Activated naive CD4-positive, alpha-beta T cell treated with anti-CD3 and anti-CD28 coated beads, Interleukin-2, amount 50 U/mL, for 16 hours (primary cell): ENCODE measurements around the gene GIGYF1.
A peak's percentile ranks its signal among the peaks of the same experiment; 100 is the strongest.
"Not testable (repeated sequence)": the region's sequence is repeated elsewhere in the genome, so short reads cannot be mapped to it uniquely, and the experiment has no call there.

Source experiments
- DNase-seq: peaks from one replicate; pipeline ENCODE4 v3.0.0-alpha.2; 2020

GIGYF1 gene

GRCh38 chr7:100694098-100694745 lies at the start of gene GIGYF1:
Gene GIGYF1 (minus strand): TSS chr7:100694250. CDS start chr7:100688238, 6,012 bp downstream.
- peak; percentile 76 for DNase-seq

DNA sequence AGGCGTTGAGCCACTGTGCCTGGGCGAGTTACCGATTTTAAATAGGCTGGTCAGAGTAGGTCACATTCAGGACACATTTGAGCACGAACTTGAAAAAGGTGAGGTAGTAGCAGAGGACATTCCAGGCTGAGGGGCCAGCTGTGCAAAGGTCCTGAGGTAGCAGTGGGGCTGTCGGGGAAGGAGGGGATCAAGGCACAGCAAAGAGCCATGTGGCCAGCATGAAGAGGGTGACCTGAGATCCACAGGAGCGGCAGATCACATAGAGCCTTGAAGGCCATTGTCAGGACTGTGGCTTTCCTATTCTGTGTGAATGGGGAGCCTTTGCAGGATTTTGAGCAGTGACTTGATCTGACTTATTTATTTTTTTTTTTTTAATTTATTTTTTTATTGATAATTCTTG lies 45.9 kb upstream of the GIGYF1 start:
- DNase-seq: no peak

DNA sequence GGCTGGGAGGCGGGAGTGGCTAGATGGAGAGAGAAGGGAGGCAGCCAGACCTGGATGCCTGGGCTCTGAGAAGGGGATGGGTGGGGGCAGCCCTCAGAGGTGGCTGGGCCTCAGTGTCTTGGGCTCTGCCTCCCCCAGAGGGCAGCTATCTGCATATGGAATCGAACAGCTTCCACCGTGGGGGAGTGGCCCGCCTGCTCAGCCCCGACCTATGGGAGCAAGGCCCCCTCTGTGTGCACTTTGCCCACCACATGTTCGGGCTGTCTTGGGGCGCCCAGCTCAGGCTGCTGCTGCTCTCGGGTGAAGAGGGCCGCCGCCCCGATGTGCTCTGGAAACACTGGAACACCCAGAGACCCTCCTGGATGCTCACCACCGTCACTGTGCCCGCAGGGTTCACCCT lies 42.6 kb upstream of the GIGYF1 start:
- no peak for DNase-seq

DNA sequence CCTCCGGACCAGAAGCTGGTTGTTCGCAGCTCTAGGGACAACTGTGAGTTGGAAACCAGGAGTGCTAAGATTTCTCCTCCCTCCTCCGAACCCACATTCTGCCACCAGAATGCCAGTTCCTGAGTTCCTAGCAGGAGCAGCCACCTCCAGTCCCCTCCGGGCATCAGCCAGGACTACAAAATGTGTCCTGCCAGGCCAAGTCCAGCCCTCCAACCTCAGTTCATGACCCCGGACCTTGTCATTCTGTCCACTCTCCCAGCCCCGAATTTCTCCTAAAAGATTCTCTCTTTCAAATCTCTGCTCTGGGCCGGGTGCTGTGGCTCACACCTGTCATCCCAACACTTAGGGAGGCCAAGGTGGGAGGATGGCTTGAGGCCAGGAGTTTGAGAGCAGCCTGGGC lies 41.7 kb upstream of the GIGYF1 start:
- DNase-seq: no peak

DNA sequence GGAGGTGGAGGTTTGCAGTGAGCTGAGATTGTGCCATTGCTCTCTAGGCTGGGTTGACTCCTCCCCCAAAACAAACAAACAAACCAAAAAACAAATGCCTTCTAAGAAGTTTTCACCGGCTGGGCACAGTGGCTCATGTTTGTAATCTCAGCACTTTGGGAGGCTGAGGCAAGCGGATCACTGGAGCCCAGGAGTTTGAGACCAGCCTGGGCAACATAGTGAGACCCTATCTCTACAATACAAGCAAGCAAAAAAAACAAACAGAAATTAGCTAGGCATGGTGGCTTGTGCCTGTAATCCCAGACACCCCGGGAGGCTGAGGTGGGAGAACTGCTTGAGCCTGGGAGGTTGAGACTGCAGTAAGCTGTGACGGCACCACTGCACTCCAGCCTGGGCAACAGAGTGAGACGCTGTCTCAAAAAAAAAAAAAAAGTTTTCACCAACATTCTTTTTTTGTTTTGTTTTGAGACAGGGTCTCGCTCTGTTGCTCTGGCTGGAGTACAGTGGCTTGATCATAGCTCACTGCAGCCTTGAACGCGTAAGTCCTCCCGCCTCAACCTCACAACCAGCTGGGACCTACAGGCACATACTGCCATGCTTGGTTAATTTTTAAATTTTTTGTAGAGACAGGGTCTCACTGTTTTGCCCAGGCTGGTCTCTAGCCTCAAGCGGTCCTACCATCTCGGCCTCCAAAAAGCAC lies 38.0 kb upstream of the GIGYF1 start:
- DNase-seq: no peak

DNA sequence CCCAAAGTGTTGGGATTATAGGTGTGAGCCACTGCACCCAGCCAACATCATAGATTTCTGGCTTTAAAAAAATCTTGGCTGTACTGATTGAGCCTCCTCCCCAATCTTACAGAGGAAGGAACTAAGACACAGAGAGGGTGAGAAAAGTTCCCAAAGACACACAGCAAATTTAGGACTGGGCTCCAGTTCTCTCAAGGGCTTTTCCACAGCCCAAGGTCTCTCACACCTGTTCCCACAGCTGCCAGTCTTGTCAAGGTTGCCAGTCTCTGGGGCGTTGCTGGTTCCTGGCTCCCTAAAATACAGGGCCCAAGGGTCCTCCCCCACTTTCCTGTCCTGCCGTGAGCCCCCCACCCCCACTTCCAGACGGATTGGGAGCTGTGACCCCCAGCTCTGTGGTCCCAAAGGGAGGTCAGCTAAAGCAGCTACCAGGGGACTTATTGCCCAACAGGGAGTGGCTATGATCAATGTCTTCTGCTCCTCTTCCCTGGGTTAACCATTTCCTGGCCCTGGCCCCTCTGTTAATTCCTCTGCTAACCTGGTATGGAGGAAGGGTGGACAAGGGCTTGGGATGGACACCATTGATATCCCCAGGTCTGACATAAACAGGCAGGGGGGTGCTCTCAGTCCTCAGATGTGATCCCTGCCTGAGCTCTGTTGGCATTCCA lies 36.2 kb upstream of the GIGYF1 start:
- DNase-seq: no peak

- no peak for DNase-seq
Observed at GRCh38 chr7:100728196-100728595, 34.1 kb upstream of the GIGYF1 start.

- no peak for DNase-seq
Observed at GRCh38 chr7:100726996-100727761, 33.1 kb upstream of the GIGYF1 start.

GRCh38 chr7:100724364-100724763 lies 30.3 kb upstream of the GIGYF1 start:
- not testable (repeated sequence) for DNase-seq

DNA sequence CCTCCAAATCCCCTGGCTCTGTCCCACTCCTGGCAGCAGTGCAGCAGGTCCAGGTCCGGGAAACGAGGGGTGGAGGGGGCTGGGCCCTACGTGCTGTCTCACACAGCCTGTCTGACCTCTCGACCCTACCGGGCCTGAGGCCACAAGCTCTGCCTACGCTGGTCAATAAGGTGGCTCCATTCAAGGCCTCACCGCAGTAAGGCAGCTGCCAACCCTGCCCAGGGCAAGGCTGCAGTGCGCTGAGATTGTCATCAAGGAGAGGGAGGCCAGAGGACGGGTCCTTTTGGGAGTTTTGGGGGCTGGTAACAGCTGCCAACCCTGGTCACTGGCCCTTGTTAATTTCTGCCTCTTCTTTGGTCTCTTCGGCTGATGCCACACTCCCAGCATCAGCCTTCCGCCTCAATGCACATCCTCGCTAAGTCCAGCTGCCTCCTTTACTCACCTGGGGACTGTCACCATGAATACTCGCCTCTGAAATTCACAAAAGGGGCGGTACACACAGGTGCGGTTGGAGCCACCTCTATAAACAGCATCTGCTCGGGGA lies 29.8 kb upstream of the GIGYF1 start:
- no peak for DNase-seq

DNA sequence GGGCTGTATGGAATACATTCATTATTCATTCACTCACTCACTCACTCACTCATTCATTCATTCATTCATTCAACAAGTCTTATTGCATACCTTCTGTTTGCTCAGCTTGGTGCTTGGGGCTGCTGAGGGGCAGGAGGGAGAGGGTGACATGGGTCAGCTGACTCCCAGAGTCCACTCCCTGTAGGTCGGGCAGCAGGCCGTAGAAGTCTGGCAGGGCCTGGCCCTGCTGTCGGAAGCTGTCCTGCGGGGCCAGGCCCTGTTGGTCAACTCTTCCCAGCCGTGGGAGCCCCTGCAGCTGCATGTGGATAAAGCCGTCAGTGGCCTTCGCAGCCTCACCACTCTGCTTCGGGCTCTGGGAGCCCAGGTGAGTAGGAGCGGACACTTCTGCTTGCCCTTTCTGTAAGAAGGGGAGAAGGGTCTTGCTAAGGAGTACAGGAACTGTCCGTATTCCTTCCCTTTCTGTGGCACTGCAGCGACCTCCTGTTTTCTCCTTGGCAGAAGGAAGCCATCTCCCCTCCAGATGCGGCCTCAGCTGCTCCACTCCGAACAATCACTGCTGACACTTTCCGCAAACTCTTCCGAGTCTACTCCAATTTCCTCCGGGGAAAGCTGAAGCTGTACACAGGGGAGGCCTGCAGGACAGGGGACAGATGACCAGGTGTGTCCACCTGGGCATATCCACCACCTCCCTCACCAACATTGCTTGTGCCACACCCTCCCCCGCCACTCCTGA lies 28.6 kb upstream of the GIGYF1 start:
- DNase-seq: no peak

GRCh38 chr7:100721505-100721812 lies 27.4 kb upstream of the GIGYF1 start:
- no peak for DNase-seq

- DNase-seq: no peak
Observed at GRCh38 chr7:100720671-100721504, 26.8 kb upstream of the GIGYF1 start.

- DNase-seq: no peak
Observed at GRCh38 chr7:100720279-100720670, 26.2 kb upstream of the GIGYF1 start, which contains the start of gene EPO. Gene EPO (plus strand): TSS chr7:100720468. CDS start chr7:100720981, 513 bp downstream.

GRCh38 chr7:100719523-100720278 lies 25.7 kb upstream of the GIGYF1 start:
- no peak for DNase-seq

DNA sequence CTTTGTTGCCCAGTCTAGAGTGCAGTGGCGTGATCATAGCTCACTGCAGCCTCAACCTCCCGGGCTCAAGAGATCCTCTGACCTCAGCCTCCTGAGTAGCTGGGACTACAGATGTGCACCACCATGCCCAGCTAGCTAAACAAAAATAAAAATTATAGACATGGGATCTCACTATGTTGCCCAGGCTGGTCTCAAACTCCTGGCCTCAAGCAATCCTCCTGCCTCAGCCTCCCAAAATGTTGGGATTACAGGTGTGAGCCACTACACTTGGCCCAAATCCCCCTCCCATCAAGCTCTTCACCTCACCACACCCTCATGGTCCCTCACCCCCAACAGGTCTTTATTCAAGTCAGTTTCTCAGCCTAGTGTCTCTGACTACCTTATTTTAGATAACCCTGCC lies 23.0 kb upstream of the GIGYF1 start:
- not testable (repeated sequence) for DNase-seq

- DNase-seq: no peak
Observed at GRCh38 chr7:100714725-100715124, 20.7 kb upstream of the GIGYF1 start.

GRCh38 chr7:100711369-100711768 lies 17.3 kb upstream of the GIGYF1 start:
- no peak for DNase-seq

GRCh38 chr7:100710452-100710851 lies 16.4 kb upstream of the GIGYF1 start:
- no peak for DNase-seq

GRCh38 chr7:100708395-100708794 lies 14.3 kb upstream of the GIGYF1 start:
- DNase-seq: no peak
